Measurements from ENCODE around the gene HECTD4. TPM values are rescaled to one million over a fixed set of nuclear protein-coding genes. Genes with fewer than 3 reads are reported as not detected.
A peak's percentile ranks its signal among the peaks of the same experiment; 100 is the strongest.
"Not testable (repeated sequence)": the region's sequence is repeated elsewhere in the genome, so short reads cannot be mapped to it uniquely, and the experiment has no call there.

HECTD4 gene
- total RNA-seq, 1 donor from 2014 or later: 47.3 TPM

DNA sequence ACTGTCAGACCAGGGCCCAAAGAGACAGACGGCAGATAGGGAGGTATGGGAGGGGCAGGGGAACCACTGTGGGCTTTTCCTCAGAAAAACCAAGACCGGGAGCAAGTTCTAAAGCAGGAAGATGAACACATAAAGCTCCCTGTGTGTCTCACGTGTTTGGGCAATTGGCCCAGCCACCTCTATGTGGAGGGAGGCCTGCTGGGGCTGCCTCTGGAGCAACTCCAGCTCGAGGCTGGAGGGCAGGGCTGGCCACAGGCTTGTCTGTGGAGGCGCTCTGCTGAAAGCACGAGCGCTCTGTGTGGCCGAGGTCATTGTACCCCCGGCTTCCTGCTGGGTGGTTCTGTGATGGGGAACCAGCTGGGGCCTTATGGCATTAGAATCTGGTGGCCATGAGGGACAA is 220.5 kb downstream of the HECTD4 start:
- DNase-seq (ENCODE audit: low read depth): no peak

DNA sequence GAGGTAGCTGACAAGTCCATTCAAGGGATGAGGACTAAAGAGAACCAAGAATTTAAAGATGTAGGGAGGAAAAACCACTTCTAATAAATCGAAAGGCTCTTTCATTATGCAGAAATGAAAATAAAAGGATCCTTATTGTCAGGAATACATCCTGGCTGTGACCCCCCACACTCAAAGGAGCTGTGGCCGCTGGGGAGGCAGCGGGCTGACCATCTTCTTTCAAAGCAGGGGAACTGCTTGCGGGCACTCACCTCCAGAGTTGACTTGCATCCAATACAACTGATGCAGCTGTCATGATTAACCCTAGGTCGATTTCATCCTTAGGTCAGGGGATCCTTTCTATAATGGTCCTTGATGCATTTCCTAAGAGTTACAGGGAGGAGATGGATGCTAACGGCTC is 221.6 kb downstream of the HECTD4 start:
- no peak for DNase-seq (ENCODE audit: low read depth)

DNA sequence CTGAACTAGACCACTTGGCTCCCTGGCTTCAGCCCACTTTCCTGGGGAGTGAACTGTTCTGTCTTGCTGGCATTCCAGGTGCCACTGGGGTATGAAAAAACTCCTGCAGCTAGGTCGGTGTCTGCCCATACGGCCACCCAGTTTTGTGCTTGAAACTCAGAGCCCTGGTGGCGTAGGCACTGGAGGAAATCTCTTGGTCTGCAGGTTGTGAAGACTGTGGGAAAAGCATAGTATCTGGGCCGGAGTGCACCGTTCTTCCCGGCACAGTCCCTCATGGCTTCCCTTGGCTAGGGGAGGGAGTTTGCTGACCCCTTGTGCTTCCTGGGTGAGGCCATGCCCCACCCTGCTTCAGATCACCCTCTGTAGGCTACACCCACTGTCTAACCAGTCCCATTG is 223.1 kb downstream of the HECTD4 start:
- no peak for DNase-seq (ENCODE audit: low read depth)

DNA sequence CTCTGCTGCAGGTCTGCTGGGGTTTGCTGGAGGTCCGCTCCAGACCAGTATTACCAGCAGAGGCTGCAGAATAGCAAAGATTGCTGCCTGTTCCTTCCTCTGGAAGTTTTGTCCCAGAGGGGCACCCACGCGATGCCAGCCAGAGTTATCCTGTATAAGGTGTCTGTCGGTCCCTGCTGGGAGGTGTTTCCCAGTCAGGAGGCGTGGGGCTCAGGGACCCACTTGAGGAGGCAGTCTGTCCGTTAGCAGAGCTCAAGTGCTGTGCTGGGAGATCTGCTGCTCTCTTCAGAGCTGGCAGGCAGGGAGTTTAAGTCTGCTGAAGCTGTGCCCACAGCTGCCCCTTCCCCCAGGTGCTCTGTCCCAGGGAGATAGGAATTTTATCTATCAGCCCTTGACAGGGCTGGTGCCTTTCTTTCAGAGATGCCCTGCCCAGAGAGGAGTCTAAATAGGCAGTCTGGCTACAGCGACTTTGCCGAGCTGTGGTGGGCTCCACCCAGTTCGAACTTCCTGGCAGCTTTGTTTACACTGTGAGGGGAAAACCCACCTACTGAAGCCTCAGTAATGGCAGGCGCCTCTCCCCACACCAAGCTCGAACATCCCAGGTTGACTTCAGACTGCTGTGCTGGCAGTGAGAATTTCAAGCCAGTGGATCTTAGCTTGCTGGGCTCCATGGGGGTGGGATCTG is 223.6 kb downstream of the HECTD4 start:
- DNase-seq (ENCODE audit: low read depth): not testable (repeated sequence)

DNA sequence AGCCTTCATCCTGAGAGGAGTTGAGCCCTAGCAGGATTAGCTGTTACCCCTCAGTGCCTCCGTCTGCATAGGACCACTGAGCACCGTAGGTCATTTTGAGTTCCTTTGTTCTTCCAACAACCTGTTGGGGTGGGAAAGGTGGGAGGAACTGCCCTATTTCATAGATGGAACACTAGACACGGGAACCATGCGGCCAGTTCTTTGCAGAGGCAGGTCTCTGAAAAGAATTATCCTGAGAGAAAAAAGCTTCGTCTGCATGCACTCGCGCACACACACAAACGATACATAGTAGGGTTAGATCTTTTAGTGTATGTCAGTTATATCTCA is 228.4 kb downstream of the HECTD4 start:
- no peak for DNase-seq (ENCODE audit: low read depth)

DNA sequence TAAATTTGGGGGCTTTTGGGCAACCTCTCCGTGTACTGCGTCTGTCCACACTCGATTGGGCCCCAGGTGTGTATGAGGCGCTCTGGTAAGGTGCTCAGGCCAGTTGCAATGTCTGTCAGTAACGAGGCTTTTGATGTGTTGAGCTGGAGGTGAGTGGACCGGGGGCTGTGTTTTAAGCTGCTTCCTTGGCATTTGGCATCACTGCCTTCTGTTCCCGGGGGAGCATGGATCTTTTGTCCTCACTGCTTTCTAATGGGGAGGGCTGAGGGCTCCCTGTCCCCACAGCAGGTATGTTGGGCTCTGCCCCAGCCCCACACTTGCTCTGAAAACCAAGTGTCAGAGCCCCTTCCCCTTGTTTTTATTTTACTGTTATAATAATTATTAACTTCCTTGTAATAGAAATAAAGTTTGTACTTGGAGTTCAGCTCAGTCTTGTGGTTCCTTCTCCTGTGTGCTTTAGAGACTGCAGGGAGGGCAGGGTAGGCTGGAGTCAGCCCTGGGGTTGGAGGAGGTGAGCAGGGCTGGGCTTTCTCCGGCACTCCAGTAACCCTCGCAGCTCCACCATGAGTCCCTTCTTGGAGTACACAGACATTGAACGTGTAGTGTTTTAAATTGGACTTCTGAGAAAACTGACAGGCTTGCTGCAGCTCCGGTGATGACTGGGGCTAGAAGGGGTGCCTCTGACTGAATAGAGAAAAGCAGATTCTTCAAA is 228.9 kb downstream of the HECTD4 start:
- no peak for DNase-seq (ENCODE audit: low read depth)

DNA sequence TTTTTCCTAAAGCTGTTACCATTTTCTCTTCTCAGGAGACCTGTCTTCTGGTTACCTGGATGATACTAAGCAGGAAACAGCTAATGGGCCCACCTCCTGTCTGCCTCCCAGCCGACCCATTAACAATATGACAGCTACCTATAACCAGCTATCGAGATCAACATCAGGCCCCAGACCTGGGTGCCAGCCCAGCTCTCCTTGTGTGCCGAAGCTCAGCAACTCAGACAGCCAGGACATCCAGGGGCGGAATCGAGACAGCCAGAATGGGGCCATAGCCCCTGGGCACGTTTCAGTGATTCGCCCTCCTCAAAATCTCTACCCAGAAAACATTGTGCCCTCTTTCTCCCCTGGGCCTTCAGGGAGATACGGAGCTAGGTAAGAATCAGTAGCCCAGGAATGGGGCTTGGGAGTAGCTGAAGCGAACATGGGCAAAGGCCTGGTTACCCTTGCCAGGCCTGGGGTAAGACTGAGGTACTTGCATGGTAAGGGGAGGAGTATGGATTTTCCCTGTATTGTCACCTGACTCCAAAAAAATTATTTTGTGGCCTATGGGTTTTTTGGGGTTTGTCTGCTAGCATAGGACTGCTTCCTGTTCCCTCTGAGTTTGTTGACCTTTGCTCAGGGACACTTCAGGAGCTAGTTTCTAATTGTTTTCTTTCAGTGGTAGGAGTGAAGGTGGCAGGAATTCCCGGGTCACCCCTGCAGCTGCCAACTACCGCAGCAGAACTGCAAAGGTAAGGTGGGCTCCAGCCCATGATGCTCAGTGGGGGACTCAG is 230.3 kb downstream of the HECTD4 start:
- DNase-seq (ENCODE audit: low read depth): no peak

DNA sequence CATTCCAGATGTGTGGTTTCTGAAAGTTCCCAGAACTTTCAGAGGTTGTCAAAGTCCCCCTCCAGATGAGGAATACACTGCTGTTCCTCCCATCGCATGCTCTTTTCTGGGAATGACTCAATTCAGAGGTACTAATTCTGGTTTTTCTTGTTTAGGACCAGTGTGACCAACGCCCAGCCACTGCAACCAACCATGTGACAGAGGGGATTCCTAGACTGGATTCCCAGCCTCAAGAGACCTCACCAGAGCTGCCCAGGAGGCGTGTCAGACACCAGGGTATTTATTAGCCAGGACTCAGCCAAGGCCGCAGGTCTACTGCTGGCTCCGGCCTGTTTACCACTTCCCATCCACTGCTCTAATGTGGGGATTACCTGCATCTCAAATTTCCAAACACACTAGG is 232.6 kb downstream of the HECTD4 start:
- DNase-seq (ENCODE audit: low read depth): peak; percentile 76

DNA sequence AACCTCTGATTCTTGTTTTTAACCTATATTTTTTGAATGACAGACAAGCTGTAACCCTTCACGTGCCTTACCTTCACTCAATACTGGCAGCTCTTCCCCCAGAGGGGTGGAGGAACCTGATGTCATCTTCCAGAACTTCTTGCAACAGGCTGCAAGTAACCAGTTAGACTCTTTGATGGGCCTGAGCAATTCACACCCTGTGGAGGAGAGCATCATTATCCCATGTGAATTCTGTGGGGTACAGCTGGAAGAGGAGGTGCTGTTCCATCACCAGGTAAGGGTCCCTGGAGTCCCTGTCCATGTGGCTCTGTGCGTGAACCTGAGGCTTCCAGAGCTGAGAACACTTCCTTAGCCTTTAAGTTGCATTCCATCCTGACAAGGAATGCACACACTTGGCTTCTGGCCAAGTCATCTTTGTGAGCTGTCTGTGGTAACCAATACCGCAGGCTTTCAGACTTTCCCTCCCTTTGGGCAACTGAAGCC is 234.2 kb downstream of the HECTD4 start:
- peak; percentile 36 for DNase-seq (ENCODE audit: low read depth)

DNA sequence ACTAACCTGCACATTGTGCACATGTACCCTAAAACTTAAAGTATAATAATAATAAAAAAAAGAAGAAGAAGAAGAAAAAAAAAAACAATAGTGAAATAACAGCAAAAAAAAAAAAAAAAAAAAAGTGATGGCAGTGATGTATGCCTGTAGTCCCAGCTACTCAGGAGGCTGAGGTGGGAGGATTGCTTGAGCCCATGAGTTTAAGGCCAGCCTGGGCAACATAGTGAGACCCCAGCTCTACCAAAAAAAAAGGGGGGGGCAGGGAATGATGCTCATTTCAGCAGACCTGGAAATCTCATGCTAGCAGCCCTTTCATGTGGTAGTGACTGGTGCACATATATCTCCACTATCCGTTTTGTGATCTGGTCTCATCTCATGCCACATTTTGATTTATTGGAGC is 236.1 kb downstream of the HECTD4 start:
- DNase-seq (ENCODE audit: low read depth): no peak

DNA sequence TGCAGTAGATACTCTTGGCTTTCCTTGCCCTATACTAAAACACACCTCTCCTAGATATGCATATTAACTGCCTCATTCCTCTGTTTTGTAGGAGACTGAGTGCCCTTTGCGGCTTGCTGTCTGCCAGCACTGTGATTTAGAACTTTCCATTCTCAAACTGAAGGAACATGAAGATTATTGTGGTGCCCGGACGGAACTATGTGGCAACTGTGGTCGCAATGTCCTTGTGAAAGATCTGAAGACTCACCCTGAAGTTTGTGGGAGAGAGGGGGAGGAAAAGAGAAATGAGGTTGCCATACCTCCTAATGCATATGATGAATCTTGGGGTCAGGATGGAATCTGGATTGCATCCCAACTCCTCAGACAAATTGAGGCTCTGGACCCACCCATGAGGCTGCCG is 241.5 kb downstream of the HECTD4 start:
- DNase-seq (ENCODE audit: low read depth): no peak

DNA sequence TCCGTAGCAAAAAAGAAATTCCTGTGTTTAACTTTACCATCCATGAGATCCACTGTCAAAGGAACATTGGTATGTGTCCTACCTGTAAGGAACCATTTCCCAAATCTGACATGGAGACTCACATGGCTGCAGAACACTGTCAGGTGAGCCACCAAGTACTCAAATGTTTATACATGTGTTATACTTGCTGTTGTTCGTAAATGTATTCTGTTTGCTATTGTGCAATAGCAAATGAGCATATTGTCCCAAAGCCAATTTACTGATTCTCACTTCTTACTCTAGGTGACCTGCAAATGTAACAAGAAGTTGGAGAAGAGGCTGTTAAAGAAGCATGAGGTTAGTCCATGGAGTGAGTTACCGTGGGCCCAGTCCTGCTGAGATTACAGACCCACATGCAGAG is 247.5 kb downstream of the HECTD4 start:
- DNase-seq (ENCODE audit: low read depth): no peak

DNA sequence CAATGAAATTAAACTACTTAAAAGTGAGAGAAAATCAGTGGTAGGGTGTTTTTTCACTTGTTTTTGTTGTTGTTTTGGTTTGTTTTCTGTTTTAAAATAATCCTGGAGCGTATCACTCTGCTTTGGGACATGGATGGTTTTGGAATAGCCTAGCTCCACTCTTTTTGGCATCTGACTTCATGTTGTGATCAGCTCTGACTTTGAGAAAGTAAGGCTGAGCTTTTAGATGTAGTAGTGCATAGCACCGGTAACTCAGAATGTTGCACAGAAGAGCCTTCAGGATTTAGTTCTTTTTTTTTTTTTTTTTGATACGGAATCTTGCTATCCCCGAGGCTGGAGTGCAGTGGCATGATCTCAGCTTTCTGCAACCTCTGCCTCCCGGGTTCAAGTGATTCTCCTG is 248.8 kb downstream of the HECTD4 start:
- DNase-seq (ENCODE audit: low read depth): no peak

DNA sequence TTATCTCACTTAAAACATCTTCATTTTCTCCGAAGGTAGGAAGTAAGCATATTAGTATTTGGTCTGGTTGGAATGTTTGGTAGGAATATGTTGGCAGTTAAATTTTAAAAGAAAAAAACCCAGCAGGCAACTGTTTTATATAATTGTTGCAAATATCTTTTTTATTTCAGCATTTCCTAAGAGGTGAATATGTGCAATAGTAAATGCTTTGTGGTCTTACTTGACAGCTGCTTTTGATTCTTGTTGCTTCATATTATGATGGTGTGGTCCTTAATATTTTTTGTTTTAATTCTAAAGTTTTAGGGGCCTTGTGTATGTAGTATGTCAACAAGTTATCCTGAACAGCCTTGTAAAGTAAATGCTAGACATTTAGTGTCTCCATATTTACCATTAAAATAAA is 250.5 kb downstream of the HECTD4 start:
- no peak for DNase-seq (ENCODE audit: low read depth)

DNA sequence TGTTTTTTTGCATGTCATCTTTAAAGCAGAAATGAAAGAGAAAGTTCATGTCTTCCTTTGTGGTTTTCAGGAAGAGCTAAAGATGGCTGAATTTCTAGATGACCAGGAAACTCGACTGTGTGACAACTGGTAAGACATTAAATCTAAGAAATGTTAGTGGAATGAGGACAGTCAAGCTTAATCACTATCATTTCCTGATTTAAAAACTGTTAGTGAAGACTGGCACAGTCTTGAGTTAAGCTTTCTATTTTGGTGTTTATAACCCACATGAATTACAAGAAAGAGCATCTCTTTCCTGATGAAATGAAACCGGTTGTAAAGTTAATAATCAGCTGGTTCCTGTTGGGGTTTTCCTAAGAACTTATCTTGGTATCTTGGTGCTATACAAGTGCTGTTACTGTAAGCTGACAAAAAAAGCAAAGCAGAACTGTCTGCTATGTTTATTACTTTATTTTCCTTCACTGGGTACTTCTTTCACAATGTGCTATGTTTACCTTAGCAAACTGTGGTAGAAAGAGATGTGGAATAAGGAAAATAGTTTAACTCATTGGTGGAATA is 251.7 kb downstream of the HECTD4 start:
- DNase-seq (ENCODE audit: low read depth): peak; percentile 77

DNA sequence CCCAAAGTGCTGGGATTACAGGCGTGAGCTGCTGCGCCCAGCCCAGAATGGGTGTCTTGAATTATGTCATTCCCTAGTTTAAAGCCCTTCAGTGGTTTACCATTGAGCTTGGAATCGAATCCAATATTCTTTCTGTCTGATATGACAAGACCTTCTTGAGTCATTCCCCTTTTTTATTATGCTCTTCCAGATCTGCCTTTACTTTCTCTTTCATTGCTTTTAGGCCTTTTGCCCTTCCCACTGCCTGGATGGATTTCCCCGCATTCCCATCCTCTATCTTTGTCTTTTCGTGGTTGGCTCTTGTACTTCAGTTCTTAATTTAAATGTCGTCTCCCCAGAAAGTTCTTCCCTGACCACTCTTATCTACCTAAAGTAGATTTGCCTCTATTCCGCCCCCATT is 255.3 kb downstream of the HECTD4 start:
- no peak for DNase-seq (ENCODE audit: low read depth)

DNA sequence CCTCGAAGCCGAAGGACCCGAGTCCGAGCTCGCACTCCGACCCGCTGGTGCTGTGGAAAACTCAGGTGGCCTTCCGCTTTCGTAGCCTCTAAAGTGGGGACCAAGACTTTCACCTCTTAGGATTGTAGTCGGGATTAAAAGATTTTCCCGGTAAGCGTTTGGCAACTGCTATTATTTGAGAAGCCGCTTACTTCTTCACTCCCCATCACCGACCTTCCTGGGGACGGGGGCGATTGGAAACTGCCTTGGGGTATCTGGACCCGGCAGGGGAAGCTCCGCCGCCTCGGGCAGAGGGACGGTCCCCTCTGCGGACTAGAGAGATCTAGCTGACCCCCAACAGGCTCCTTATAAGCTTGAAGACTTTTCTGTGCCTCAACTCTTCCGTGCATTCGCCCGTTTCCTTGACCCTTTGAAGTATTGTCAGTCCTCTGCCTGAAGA is 256.2 kb downstream of the HECTD4 start:
- no peak for DNase-seq (ENCODE audit: low read depth)

DNA sequence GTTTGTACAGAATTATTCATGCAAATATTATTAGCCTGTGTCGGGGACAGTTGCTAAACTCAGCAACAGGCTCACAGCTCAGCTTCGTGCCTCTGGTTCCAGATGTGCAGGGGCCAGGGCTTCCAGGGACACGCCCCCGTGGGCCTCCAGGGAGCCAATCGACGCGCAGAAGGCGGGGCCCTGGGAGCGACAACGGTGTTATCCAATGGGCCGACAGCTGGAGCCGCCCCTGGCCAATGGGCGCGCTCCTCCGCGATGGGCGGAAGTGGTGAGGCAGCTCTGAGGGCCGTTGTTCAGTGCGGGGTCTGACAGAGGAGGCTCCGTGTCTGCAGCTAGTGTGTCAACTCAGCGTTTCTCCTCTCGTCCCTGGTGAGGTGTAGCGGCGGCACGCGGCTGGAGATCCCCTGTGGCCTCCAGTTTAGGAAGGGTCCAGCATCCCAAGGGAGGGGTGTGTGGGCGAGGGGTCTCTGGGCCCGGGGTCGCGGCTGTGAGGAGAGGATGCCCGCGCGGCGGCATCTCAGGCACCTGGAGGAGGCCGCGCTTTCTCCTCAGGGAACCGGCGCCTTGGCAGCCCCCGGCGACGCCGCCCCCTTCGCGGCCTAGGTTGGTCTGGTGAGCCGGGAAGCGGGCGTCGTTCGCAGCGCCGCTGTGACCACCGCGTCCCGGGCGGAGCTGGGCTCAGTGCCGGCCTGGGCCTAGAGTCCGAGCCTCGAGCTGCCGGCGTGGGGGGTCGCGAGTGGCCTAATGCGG is 256.8 kb downstream of the HECTD4 start, which contains the start of gene TRAFD1:
Gene TRAFD1, plus strand, starts transcription at position 311 of the 750 bp plus-strand sequence. CDS start 4,963 bp downstream, outside the sequence.
- DNase-seq (ENCODE audit: low read depth): peak; percentile 85

DNA sequence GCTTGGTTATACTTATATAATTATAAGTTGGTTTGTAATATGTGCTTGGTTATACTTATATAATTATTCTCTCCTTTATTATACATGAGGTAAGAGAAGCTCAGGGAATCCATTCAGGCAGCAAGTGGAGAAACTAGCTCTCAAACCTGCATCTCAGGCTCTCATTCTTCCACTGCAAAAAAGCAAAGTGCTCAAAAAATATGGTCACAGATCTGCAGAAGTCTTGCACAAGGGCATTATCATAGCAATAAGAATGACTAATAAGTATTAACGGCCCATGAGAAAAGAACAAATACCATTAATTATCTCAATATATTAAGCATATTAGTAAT is 257.3 kb downstream of the HECTD4 start:
- no peak for DNase-seq (ENCODE audit: low read depth)

DNA sequence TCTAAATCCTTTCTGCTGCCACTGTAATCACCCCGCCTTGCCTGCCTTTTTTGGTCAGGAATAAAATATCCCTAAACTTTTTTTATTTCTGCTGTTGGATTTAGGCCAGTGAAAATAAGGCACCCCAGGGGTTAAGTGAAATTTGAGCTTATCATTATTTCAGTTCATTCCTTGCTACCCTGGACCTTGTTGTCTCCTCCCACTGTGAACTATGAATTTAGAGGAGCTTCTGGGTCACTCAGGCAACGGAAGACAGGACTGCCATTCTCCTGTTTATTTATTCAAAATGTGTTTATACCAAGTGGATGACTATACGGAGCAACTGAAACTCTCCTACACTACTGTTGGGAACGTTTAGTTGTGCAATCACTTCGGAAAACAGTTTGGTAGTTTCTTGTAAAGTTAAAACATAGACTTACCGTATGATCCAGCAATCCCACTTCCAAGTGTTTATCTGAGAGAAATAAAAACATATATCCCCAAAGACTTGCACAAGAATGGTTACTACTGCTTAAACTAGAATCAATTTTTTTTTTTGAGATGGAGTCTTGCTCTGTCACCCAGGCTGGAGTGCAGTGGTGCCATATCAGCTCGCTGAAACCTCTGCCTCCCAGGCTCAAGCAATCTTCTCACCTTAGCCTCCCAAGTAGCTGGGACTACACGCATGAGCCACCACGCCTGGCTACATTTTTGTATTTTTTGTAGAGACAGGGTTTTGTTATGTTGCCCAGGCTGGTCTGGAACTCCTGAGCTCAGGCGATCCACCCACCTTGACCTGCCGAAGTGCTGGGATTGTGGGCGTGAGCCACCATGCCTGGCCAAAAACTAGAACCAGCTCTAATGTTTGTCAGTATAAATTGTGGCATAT is 259.2 kb downstream of the HECTD4 start:
- DNase-seq (ENCODE audit: low read depth): no peak

Measured in renal cortical epithelial cell (primary cell).